ENCODE results near the gene RPS5. TPM values are rescaled to one million over a fixed set of nuclear protein-coding genes. Genes with fewer than 3 reads are reported as not detected.
A peak's percentile ranks its signal among the peaks of the same experiment; 100 is the strongest.

RPS5 gene
- total RNA-seq, 1 donor from 2014 or later: 634 TPM

- H3K27me3 Mint-ChIP-seq (ENCODE audit: low read depth): no peaks in the 10 kb centered on the region
- DNase-seq (ENCODE audit: low spot score): peak; percentile 52
- no peaks in the 10 kb centered on the region for H3K9me3 Mint-ChIP-seq (ENCODE audit: low read depth)
- peaks cover 3% of the 10 kb centered on the region for H3K4me1 Mint-ChIP-seq (ENCODE audit: low read depth)
- H3K27ac Mint-ChIP-seq (ENCODE audit: unreplicated experiment): no peak overlapping the region
- H3K36me3 Mint-ChIP-seq (ENCODE audit: low read depth): peaks cover 6% of the 10 kb centered on the region
- no peak for TF ChIP-seq CTCF (IDR thresholded peaks at IDR 0.05)
- no peak overlapping the region for H3K4me3 Mint-ChIP-seq (ENCODE audit: unreplicated experiment)
These were observed 32.5 kb upstream of the RPS5 start for GRCh38 chr19:58354478-58355030.

- Mint-ChIP-seq H3K27ac (ENCODE audit: unreplicated experiment) (no peak overlapping the region), H3K4me1 (ENCODE audit: low read depth) (no peaks in the 10 kb centered on the region), H3K9me3 (ENCODE audit: low read depth) (no peaks in the 10 kb centered on the region), H3K27me3 (ENCODE audit: low read depth) (no peaks in the 10 kb centered on the region), H3K4me3 (ENCODE audit: unreplicated experiment) (no peak overlapping the region), H3K36me3 (ENCODE audit: low read depth) (peaks cover 4% of the 10 kb centered on the region)
- DNase-seq (ENCODE audit: low spot score): peak; percentile 25
- no peak for TF ChIP-seq CTCF (IDR thresholded peaks at IDR 0.05)
These were observed 31.8 kb upstream of the RPS5 start for GRCh38 chr19:58355215-58355796.

GRCh38 chr19:58355908-58356765 lies 30.9 kb upstream of the RPS5 start:
- Mint-ChIP-seq H3K4me1 (ENCODE audit: low read depth) (peaks cover under 1% of the 10 kb centered on the region), H3K36me3 (ENCODE audit: low read depth) (peaks cover 4% of the 10 kb centered on the region), H3K27me3 (ENCODE audit: low read depth) (no peaks in the 10 kb centered on the region), H3K4me3 (ENCODE audit: unreplicated experiment) (no peak overlapping the region), H3K9me3 (ENCODE audit: low read depth) (no peaks in the 10 kb centered on the region), H3K27ac (ENCODE audit: unreplicated experiment) (no peak overlapping the region)
- DNase-seq (ENCODE audit: low spot score): peak; percentile 92
- no peak for TF ChIP-seq CTCF (IDR thresholded peaks at IDR 0.05)

GRCh38 chr19:58356766-58357480 lies 30.1 kb upstream of the RPS5 start:
- peaks cover 7% of the 10 kb centered on the region for H3K4me1 Mint-ChIP-seq (ENCODE audit: low read depth)

More at GRCh38 chr19:58356766-58357480, 30.1 kb upstream of the RPS5 start:
- no peaks in the 10 kb centered on the region for H3K9me3 Mint-ChIP-seq (ENCODE audit: low read depth)
- no peaks in the 10 kb centered on the region for H3K27me3 Mint-ChIP-seq (ENCODE audit: low read depth)
- TF ChIP-seq CTCF (IDR thresholded peaks at IDR 0.05): no peak
- peaks cover 4% of the 10 kb centered on the region for H3K36me3 Mint-ChIP-seq (ENCODE audit: low read depth)
- DNase-seq (ENCODE audit: low spot score): no peak
- H3K27ac Mint-ChIP-seq (ENCODE audit: unreplicated experiment): no peak overlapping the region
- no peak overlapping the region for H3K4me3 Mint-ChIP-seq (ENCODE audit: unreplicated experiment)

Measured in chondrocyte (in vitro differentiated cells).